GM21717 (cell line): ENCODE data around the gene RPP30.
"Not testable (repeated sequence)": the region's sequence is repeated elsewhere in the genome, so short reads cannot be mapped to it uniquely, and the experiment has no call there.

ENCODE experiments used
- ATAC-seq: cut with Tn5 transposase; IDR thresholded peaks from one replicate; pipeline ENCODE4 v1.9.1; 2021; ENCODE audit warnings: mild to moderate bottlenecking, moderate library complexity; ENCODE audit not compliant: unreplicated experiment

RPP30 gene

DNA sequence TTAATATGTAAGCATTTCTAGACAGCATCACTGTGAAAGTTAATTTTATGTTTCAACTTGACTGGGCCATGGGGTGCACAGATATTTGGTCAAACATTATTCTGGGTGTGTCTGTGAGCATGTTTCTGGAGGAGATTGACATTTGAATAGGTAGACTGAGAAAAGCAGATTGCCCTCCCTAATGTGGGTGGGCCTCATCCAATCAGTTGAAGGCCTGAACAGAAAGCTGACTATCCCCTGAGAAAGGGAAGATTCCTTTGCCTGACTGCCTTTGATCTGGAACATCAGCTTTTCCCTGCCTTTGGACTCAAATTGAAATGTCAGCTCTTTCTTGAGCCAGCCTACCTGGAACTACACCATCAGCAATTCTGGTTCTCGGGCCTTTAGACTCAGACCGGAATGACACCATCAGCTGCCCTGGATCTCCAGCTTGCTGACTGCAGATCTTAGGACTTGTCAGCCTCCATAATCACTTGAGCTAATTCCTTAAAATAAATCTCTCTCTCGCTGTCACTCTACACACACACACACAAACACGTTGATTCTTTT is 5.7 kb upstream of the RPP30 start:
- no peak for ATAC-seq

GRCh38 chr10:90871279-90871765 is 452 bp upstream of the RPP30 start:
- peak; percentile 64 for ATAC-seq

DNA sequence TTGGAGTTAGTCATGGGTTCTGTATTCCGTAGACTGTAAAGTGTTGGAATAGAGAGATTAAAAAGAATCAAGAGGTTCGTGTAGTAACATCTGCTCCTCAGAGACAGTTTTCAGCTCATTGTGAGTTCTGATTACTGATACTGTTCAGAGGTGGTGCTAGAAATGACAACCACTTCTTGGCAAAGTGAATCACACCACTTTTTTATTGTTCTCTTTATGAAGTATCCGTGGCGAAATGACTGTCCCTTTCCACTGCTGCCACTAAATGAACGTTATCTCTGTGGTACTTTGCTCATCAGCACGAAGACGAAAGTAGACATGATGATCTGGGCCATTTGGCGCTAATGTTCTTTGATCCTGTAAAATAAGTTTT is 860 bp downstream of the RPP30 start:
- no peak for ATAC-seq

DNA sequence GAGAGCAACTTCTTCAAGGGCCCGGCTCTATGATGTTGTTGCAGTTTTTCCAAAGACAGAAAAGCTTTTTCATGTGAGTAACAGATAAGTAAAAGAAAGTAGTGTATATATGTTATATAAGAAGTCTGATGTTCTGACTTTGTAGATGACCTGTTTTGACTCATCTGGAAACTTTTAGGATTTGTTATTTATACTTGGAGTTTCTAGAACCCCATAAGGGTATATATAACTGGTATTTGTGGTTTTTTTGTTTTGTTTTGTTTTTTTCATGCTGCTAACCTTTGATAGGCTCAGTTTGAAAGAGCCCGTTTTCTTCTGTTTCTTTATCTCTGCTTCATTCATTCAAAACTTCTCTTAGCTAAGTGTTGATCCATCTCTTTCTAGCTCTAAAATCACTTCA is 7.3 kb downstream of the RPP30 start:
- ATAC-seq, result no peak

- ATAC-seq, result not testable (repeated sequence)
Observed at GRCh38 chr10:90880059-90880719, 8.4 kb downstream of the RPP30 start.

GRCh38 chr10:90884431-90884830 is 12.7 kb downstream of the RPP30 start:
- ATAC-seq, result no peak

GRCh38 chr10:90885176-90885575 is 13.4 kb downstream of the RPP30 start:
- no peak for ATAC-seq

DNA sequence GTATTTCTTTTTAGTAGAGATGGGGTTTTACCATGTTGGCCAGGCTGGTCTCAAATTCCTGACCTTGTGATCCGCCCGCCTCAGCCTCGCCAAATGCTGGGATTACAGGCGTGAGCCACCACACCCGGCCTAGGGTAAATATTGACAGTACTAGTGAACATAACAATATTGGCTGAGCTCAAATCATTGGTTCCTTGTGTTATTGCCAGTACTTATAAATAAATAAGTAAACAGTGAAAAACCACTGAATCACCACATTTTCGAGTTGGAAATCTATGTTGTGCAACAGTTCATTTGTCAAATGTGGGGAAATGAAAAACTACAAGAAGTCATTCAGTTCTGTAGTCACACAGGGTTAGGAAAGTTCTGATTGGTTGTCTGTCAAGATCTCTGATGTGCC is 15.8 kb downstream of the RPP30 start:
- no peak for ATAC-seq

DNA sequence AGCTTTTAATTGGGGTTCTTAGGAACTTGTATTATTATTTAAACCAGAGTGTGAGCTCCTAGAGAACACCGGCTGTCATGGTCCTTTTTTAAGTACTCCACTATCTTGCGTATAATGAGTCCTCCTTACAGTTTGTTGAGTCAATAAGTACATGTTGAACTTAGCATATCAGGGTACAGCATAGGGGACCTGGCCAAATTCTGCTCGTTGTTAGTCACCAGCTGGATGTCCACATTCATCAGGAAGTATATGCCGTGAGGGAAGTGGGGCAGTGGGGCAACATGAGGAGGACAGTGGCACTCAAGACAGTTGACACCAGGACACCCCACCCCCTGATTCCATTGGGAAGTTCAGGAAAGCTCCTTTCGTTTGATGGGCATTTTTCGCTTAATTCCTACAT is 16.6 kb downstream of the RPP30 start:
- no peak for ATAC-seq

- ATAC-seq, result no peak
Observed at GRCh38 chr10:90889636-90890035, 17.9 kb downstream of the RPP30 start.

DNA sequence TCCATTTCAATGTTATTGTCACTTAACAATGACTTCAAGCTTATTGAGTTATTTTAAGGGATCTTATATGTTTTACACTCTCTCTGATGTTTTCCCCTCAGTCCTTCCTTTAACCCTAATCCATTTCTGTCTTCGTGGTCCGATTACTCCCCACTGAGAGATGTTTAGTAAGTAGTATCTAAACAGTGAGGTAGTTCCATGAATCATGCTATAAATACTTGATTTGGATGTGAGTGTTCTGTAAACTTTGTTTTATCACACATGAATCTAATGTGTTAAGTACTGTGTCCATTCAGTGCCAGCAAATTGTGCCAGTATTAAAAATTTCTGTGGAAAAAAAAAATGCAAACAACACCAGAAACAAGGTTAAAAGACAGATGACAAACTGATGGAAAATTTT is 18.6 kb downstream of the RPP30 start:
- no peak for ATAC-seq

- no peak for ATAC-seq
Observed at GRCh38 chr10:90893190-90893589, 21.4 kb downstream of the RPP30 start.

GRCh38 chr10:90896916-90897315 is 25.1 kb downstream of the RPP30 start:
- ATAC-seq, result not testable (repeated sequence)

GRCh38 chr10:90905925-90906324 is 34.2 kb downstream of the RPP30 start:
- no peak for ATAC-seq

- ATAC-seq, result no peak
Observed at GRCh38 chr10:90906596-90906995, 34.8 kb downstream of the RPP30 start.

GRCh38 chr10:90911133-90912051 is 39.6 kb downstream of the RPP30 start:
- peak; percentile 74 for ATAC-seq

DNA sequence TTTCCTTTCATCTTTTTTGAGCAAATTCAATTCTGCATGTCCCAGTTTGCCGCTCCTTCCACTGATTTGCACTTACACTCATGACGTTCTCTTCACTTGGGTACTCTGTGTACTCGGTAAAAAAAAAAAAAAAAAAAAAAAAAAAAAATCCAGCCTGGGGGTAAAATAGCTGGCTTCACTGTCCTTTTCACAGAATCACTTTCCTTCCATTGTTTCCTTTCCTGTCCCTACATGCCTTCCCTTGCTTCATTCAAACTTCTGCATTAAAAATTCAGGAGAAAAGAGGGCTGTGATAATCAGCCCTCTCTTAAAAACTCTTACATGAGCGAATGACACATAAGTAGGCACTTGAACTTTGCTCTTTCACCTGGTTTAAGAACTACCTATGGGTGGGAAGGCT is 40.4 kb downstream of the RPP30 start:
- ATAC-seq, result no peak

DNA sequence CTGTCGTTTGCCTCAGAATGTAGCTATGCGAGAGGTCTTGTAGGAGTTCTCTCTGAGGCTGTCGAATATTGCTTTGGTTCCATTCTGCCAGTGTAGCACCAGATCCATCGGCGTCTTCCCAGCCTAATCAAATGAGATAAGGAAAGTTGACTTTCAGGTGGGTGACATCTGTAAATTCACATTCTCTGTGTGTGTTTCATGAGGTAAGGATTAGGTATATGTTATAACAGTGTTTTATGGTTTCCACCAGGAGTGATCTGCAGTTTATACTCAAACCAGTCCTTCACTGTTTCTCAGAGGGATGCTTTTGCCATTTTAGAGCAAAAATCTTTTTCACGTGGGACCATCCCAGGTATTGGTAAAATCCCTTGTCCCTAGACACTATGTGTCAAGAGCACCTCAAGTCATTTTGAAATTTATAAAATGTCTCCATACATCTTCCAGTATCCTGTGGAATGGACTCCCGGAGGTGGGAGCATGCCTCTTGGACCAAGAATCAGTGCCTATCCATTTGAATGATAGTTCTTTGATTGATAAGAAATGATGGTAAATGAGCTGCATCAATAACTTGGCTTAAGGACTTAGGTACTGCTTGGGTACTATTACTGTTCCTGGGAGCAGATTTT is 41.2 kb downstream of the RPP30 start:
- no peak for ATAC-seq

- ATAC-seq, result no peak
Observed at GRCh38 chr10:90913774-90914420, 42.1 kb downstream of the RPP30 start.

- ATAC-seq, result no peak
Observed at GRCh38 chr10:90914992-90915765, 43.4 kb downstream of the RPP30 start.
